Transverse colon (tissue), 4 donors: ENCODE measurements around the gene IGFL3.

ENCODE experiments used
- CTCF ChIP-seq, 5 experiments: fragments of 200-600 bp in 3 of 5; fragments of 450-650 bp in 2 of 5; sonication (generic) in 3 of 5; IDR thresholded peaks; 1 replicate in 2 of 5; 2 replicates in 3 of 5; pipeline ENCODE4 v1.5.1; 2016 to 2017; ENCODE audit warnings: antibody characterized with exemption in 5 of 5, inconsistent platforms in 3 of 5, mild to moderate bottlenecking in 2 of 5, moderate library complexity in 1 of 5
- EP300 ChIP-seq: sonication (generic); formaldehyde crosslinking; IDR thresholded peaks from one replicate; pipeline ENCODE4 v1.6.1; 2017; ENCODE audit warnings: antibody characterized with exemption, low read depth
- POLR2AphosphoS5 ChIP-seq, 3 donors: sonication (generic); formaldehyde crosslinking; IDR thresholded peaks; one replicate each; pipeline ENCODE4 v1.6.1; 2016; ENCODE audit warnings: antibody characterized with exemption in 3 of 3

DNA sequence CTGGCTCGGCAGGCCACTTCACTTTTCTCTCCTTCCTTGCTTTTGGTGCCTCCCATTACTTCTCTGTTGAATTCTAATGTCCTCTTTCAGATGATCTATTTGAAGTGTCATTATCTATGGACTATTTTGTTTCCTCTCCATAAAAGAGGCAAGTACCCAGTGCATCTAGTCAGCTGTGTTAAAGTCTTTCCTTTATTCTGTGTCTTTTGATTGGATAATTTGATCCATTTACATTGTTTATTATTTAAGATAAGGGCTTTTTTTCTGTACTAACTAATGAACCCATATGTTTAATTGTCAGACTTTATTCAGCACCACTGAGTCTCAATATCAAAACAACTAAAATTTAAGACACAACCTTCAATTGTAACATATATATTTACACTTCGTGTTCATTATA, 36.4 kb downstream of the IGFL3 start:
- no peak for TF ChIP-seq CTCF (IDR thresholded peaks at IDR 0.05)
- TF ChIP-seq EP300, result no peak
- no peak for TF ChIP-seq POLR2AphosphoS5 (IDR thresholded peaks at IDR 0.05)
